ENCODE data around the gene ABCE1.
"Not testable (repeated sequence)": the region's sequence is repeated elsewhere in the genome, so short reads cannot be mapped to it uniquely, and the experiment has no call there.

ABCE1 gene

DNA sequence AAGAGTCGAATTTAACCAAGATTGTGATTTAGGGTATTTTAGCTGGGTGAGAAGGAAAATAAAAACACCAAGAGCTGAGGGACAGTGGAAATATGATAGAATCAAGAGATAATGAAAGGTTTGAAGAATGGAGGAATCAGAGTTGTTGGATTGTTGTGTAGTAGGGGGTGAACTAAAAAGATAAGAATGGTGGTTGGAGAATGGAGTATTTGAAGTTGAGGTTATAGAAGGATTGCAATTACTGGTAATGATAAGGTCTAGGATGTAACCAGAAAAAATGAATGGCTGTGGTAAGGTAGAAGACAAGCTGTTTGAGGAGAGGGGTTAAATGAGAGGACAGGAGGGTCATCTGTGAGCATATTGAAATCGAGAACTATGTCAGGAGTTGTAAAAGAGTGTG is 4.5 kb downstream of the ABCE1 start:
- no peak for DNase-seq (ENCODE audit: low read depth in 3 of 3, low spot score in 1 of 3)

DNA sequence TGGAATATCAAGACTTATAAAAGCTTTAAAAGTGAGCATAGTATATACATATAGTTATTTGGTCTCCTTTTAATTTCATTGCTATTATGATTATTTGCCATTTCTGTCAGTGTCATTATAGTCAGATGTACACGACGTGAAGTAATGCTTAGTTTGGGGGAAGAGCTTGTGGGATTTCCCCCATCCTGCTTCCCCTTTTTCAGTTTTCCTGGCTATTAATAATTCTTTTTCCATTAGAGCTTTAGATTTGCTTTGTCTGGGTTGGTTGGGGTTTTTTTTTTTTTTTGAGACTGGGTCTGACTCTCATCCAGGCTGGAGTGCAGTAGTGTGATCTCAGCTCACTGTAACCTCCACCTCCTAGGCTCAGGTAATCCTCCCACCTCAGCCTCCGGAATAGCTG is 5.4 kb downstream of the ABCE1 start:
- no peak for DNase-seq (ENCODE audit: low read depth in 3 of 3, low spot score in 1 of 3)

DNA sequence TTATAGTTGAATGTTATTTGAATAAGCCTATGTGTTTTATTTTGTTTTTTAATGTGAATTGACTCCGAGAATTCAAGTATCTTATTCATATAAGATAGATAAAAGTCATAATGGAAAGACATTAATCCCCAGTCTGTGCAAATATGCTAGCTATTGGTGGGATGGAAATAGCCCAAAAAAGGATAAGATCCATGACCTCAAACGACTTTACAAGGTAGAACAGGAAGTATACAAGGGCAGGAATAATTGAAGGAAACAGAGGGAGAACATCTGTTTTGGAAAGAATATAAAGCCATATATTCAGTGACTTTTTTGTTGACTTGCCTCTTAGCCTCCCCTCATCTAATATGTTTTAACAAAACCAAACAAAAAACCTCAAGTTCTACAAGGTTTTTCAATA is 9.0 kb downstream of the ABCE1 start:
- DNase-seq (ENCODE audit: low read depth in 3 of 3, low spot score in 1 of 3) = no peak

DNA sequence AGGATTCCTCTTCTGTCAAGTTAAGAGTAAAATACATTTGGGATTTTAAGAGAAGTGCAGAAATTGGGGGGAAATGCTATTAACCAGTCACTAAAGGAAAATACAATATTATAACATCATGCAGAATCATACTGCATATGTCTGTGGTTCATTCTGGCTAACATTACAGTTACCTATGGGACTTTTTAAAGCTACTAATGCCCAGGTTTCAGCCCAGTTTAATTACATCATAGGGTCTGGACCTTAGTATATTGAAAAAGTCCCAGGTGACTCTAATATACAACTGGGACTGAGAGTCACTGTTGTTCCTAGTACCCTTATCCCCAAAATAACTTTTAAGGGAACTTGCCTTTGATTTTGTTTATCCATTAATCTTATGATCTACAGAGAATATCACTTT is 10.0 kb downstream of the ABCE1 start:
- no peak for DNase-seq (ENCODE audit: low read depth in 3 of 3, low spot score in 1 of 3)

DNA sequence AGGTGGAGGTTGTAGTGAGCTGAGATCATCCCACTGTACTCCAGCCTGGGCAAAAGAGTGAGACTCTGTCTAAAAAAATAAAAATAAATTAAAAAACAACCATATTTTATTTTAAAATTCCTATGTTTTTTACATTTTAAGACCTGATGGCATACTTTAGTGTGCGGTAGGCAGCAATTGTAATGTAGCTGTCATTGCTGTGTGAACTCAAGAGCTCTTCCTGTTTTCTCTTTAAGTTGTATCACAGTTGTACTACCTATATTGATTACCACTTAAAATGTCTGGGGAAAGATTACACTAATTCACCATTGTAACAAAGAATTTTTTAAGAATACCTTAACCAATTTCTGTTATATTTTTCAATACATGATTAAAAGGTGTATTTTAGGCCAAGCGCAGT is 27.3 kb downstream of the ABCE1 start:
- no peak for DNase-seq (ENCODE audit: low read depth in 3 of 3, low spot score in 1 of 3)

DNA sequence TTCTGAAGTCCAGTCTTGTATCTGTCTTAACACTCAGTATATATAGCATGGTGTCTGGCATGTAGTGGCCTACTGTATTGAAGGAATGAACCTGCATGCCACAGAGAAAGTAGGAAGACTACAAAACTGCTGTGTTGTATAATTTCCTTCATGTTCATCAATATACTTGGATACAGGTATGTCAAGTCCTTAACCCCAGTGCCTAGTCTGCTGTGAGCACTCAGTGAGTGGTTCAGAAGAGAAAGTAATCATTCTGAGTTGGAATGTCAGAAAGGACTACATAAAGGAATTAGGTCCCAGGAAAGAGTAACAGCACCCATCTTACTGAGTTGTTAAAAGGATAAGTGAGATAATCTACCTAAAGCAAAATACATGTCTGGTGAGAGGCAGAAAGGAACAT is 32.0 kb downstream of the ABCE1 start:
- DNase-seq (ENCODE audit: low read depth in 3 of 3, low spot score in 1 of 3) = no peak

DNA sequence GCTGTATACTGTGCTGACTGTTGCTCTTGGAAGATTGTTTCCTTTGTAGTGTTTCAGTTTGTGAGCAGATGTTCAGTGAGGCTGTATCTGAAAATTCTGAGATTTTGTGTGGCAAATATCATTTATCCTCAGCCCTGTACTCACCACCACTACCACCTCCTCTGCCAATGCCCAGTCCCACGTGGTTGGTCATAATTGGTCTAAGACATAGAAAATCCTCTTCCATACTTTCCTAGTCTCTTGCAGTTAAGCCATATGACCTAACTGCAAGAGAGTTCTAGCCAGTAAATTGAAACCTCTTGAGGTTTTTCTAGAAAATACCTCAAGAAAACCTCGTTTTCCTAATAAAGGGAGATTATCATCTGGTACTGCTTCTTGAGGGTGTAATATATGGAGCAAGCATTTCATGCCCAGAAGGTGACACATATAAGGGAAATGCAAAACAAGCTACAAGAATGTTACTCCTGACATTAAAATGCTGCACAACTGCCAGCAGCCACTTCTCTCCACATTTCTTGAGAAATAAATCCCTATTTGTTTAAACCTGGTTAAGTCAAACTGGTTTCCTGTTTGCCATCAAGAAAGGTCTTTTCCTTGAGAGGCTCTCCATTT is 32.8 kb downstream of the ABCE1 start:
- DNase-seq (ENCODE audit: low read depth in 3 of 3, low spot score in 1 of 3) = no peak

DNA sequence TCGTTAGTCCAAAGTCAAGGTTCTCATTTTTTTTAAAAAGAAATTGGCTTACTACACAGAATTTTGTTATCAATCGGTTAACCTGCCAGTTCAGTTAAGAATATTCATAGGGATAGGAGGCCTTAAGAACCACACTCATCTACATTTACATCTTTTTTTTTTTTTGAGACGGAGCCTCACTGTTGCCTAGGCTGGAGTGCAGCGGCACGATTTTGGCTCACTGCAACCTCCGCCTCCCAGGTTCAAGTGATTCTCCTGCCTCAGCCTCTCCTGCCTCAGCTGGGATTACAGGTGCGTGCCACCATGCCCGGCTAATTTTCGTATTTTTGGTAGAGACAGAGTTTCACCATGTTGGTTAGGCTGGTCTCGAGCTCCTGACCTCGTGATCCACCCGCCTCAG is 33.7 kb downstream of the ABCE1 start:
- DNase-seq (ENCODE audit: low read depth in 3 of 3, low spot score in 1 of 3) = no peak

DNA sequence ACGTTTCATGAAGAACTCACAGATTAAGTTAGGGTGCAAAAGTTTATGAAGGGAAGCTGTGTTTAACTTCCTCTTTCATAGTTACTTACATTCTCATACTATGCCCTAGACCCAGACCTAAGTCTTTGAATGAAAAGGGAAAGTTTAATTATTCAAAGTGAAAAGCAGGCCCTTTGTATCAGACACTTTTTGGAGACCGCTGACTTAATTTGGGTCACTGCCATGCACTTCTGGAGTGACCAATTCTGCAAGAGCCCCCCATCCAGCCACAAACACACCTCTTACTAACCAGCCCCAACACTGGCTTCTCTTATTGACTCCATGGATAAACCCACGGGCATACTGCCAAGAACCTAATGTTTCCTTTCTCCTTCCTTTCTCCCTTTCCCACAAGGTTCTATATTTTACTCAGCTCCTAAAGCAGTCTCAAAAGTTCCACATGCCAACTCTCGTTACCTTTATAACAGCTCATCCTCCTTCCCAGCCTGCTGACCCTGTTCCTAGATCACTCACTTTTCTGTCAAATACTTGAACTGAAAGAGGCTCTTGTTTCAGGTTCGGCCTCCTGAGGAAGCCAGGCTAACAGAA is 34.5 kb downstream of the ABCE1 start:
- no peak for DNase-seq (ENCODE audit: low read depth in 3 of 3, low spot score in 1 of 3)

DNA sequence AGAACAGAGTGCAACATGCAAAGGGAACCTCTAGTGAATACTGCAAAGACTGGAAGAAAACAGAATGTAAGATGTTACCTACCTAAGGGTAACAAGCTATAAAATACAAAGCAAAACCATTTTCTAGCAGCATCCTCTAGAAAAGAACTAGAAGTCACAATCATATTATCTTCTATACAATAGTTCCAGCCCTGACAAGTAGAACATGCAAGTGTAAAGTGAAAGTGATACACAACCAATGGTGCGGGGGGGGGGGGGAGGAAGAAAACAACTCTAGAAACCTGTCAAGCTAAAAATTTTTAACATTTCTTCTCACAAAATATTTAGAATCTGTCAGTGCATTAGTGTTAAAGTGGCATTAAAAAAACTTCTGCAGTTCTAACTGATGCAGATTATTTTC is 38.1 kb downstream of the ABCE1 start:
- not testable (repeated sequence) for DNase-seq (ENCODE audit: low read depth in 3 of 3, low spot score in 1 of 3)

DNA sequence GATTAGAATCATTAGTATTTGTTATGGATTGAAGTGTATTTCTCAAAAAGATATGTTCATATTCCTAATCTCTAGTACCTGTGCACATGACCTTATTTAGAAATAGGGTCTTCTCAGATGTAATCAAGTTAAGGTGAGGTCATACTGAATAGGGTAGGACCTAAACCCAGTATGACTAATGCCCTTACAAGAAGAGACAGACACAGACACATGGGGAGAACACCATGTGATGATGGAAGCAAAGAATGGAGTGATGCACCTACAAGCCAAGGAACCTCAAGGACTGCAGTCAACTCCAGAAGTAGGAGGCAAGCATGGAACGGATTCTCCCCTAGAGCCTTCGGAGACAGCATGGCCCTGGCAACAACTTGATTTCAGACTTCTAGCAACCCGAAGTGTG is 50.9 kb downstream of the ABCE1 start:
- no peak for DNase-seq (ENCODE audit: low read depth in 3 of 3, low spot score in 1 of 3)

DNA sequence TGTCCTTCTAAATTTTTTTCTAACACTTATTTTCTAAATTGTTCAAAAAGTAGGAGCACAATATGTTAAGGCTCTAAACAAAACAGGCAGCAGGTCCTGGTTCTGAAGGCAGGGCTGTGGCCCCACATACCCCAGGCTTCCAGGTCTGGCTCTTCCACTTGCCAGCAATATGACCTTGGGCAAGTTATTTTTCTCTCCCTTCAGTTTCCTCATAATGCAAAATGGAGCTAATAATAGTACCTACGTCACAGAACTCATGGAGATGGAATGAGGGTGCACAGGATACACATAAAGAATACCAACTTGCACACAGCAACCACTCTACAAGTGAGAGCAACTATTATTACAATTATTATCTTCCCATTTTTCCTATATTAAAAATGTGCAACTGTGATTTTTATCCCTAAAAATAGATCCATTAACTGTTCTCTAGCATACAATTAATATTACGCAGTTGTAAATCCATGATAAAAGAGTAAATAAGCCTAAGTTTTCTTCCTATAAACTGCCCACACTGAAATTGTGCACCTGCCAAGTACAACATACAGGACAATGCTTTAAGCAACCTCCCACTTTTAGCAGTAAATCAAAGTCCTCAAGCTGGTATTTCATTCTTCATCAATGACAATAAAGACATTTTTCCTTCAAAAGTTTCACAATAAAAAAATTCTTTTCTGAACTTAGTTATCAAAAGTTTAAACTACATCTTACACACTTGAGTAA is 55.2 kb downstream of the ABCE1 start:
- DNase-seq (ENCODE audit: low read depth in 3 of 3, low spot score in 1 of 3) = no peak

DNA sequence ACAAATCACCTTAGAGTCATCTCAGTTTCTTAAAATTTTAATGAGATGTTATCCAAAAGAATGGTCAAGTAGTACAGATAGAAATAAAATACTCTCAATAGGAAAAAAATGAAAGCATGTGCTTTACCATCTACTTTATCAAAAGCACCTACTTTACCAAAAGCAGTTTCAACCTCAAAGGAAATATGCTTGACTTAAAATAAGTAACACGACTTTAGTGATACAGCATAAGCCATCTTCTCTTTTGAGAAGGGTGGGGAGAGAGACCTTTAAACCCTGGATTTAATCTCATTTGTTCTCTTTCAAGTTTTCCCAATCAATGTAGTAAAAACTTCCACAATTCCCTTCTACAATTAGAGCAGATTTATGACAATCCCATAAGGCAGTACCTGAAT is 55.8 kb downstream of the ABCE1 start:
- no peak for DNase-seq (ENCODE audit: low read depth in 3 of 3, low spot score in 1 of 3)

DNA sequence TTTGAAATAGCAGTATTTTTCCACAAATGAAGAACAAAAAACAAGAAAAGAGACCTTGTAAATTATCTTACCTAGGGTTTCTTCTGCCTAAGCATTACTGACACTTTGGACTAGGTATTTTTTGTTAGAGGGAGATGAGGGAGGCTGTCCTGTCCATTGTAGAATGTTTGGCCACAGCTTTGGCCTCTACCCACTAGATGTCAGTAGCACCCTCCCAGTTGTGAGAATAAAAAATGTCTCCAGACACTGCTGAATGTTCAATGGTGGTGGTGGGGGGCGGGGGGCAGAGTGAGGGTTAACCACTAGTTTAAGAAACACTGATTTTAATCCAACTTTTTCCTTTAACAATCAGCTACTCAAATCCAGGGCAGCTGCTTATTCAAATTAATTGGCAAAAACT is 56.5 kb downstream of the ABCE1 start:
- no peak for DNase-seq (ENCODE audit: low read depth in 3 of 3, low spot score in 1 of 3)

DNA sequence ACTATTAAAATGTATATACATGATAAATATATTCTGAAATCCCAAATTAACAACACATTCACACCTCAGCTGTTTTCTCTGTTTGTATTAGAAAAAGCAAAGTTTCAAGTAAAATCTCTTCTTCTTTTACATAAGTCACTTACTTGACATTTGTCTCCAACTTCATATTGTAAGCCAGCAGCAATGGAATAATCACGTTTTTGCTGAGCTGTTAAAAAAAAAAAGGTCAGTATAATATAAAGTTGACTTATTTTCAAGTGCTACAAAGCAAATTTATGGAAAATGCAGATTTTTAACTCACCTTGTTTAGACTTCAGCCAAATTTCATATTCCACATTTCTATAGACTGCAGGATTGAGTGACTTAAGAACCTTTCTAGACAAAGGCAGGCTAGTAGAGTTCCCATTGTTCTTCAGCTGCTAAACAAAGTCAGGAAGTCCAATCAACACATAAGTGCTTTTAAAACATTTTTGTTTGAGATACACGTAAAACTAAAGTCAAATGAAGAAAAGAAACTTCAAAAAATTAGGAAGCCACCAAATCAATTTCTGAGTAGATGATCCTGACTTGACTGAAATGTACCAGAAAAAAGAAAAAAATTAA is 57.3 kb downstream of the ABCE1 start:
- DNase-seq (ENCODE audit: low read depth in 3 of 3, low spot score in 1 of 3) = no peak

DNA sequence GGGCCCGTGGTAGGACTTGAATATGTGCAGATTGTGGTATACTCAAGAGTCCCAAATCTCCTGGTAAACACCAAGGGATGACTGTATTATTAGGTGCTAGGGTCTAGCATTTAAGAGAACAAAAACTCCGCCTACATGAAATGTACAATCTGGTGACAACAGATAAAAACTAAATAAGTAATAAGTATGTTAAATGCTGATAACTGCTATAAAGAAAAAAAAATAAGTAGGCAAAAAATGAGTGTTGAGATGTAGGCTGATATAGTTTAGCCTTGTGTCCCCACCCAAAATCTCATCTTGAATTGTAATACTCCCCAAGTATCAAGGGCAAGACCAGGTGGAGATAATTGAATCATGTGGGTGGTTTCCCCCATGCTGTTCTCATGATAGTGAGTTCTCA is 58.9 kb downstream of the ABCE1 start:
- no peak for DNase-seq (ENCODE audit: low read depth in 3 of 3, low spot score in 1 of 3)

DNA sequence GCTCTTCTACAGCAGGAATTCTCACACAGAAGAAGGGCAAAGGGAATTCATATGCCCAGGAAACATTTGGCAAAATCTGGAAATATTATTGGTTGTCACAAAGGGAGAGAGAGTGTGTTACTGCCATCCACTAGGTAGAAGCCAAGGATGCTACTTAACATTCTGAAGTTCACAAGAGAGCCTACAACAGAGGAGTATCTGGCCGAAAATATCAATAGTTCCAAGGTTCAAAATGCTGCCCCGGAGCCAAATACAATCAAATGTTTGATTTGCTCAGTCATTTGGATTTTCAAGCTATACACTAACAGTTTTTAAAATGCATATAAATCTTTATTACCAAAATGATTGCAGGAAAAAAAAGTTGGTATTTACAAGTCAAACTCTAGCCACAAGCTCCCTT is 63.4 kb downstream of the ABCE1 start:
- DNase-seq (ENCODE audit: low read depth in 3 of 3, low spot score in 1 of 3) = no peak

DNA sequence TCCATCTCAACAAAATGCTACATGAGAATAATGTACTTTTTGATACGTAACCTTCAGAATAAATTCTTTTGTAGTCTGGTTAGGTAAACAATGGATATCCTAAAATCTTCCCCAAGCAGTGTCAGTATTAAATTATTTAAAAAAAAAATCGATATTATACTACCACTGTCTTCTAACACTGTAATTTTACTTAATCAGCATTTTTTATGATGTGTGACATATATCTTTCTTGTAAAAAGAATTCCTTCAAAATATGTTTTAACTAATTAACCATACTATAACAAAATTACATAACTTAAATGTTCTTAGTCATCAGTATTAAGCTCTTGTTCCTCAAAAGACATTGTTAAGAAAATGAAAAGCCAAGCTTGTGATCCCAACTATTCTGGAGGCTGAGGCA is 69.8 kb downstream of the ABCE1 start:
- no peak for DNase-seq (ENCODE audit: low read depth in 3 of 3, low spot score in 1 of 3)

DNA sequence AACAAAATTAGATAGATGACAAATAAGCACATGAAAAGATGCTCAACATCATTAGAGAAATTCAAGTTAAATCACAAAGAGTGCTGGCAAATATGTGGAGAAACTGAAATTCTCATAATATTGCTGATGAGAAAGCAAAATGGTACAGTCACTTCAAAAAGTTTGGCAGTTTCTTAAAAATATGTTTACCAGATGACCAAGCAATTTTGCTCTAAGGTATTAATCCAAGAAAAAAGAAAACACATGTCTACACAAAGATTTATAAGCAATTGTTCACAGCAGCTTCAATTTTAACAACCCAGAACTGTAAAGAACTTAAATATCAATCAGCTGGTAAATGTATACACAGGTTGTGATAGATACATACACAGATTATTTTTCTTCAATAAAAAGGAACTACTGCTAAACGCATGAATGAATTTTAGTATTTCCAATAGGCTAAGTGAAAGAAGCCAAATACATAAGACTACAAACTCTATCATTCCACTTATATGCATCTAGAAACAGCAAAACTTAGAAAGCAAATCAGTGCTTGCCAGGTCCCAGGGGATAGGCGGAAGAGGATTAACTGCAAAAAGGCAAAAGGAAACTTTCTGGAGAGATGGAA is 70.6 kb downstream of the ABCE1 start:
- DNase-seq (ENCODE audit: low read depth in 3 of 3, low spot score in 1 of 3) = no peak

DNA sequence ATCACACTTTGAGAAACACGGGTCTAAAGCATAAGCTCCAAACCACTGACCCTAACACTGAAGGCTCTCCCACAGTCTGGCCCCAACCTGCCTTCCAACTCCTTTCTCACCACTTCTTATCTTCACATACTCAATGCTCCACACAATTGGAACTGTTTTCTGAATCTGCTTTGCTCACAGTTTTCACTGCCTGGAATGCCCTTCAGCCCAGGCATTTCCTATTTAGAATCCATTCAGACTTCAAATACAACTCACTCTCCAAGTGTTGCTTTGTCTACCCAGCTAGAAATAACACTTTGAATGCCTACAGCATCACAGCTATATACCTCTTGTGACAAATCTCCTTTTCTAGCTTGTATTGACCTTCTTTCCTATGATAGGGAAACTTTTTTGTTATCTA is 72.1 kb downstream of the ABCE1 start:
- no peak for DNase-seq (ENCODE audit: low read depth in 3 of 3, low spot score in 1 of 3)

DNA sequence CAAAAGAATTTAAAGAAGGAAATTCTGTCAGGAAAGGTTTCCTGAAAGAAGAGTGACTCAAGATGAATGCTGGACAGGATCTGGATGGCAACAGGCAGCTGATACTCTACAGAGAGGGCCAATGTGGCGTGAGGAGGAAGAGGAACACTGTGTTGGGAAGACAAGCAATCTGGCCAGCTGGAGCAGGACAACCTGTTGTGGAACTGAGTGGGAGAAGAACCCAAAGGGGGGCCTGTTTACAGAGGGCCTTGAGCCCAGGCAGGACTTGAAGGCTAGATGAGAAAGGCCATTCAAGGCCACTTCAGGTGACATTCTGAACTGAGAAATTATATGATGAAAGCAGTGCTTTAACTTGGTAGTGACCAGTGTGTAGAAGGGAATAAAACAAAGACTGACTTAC is 73.8 kb downstream of the ABCE1 start:
- DNase-seq (ENCODE audit: low read depth in 3 of 3, low spot score in 1 of 3) = no peak
